NCI-H345 treated with DMSO at 0.1 percent for 48 hours (cell line): Measurements from ENCODE around the gene FLCN.

ENCODE experiments used
- DNase-seq: peaks from one replicate; lab custom pipeline; 2025; ENCODE audit not compliant: unreplicated experiment; lab: John Stamatoyannopoulos, UW

Gene FLCN

DNA sequence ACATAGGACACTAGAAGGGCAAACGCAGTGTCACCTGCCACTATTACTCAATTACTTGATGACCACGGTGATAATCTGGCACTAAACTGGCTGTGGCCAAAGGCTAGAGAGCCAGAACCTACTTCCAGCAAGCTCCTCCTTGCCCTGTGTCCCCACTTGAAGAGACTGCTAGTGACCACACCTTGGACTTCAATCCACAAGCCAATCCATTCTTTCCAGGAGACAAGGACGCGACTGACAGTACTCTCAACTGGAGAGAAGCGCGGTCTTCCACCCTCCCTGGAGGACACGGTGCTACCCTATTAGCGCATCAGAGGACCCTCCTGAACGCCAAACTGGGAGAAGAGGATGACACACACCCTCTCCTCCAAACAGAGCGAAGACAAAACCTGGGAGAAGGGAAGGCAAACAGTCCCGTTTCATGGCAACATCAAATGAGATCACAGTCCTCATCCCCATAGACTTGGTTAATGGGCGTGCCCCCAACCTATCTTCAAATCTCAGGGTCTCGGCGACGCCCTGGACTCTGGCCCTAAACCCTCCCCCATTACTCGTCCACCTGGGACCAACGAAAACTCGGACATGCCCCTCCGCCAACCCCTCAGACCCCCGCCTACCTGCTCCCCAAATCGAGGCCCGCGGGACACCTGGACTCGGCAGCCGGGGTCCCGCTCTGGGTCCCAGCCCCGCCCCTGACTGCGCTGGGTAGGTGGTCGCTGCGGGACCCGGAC is 508 bp downstream of the FLCN start:
- no peak for DNase-seq

DNA sequence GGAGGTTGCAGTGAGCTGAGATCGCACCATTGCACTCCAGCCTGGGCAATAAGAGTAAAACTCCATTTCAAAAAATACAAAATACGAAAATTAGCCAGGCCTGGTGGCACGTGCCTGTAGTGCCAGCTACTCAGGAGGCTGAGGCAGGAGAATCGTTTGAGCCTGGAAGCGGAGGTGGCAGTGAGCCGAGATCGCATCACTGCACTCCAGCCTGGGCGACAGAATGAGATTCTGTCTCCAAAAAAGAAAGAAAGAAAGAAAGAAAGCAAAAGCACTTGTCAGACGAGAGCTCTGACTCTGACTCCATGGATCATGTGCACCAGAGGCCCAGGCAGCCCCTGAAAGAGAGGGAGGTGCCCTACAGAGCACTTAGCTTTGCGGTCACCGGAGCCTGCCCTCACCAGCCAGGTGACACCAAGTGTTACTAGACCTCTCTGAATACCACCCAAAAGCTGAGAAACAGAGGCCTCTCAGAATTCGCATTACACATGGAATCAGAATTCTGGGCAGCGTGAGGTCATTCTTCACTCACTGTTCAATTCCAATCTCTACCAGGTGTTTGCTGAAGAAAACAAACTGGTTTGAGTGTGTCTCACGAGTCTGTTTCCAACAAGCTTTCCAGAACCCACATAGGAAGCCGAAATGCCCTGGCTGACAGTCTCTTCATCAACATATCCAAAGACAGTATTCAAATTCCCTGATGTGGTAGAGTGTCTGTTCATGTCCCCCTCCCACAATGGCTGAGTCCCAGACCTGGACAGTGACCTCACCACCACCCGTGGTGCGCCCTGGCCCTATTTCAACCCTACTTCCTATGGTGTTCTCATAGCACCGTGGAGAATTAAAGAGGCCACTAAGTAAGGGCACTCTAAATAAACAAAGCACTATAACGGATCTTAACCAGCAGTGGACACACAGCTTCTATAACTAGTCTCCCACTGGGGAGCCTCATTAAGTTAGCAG is 1.5 kb downstream of the FLCN start:
- no peak for DNase-seq

GRCh38 chr17:17232303-17232621 is 4.7 kb downstream of the FLCN start:
- no peak for DNase-seq

DNA sequence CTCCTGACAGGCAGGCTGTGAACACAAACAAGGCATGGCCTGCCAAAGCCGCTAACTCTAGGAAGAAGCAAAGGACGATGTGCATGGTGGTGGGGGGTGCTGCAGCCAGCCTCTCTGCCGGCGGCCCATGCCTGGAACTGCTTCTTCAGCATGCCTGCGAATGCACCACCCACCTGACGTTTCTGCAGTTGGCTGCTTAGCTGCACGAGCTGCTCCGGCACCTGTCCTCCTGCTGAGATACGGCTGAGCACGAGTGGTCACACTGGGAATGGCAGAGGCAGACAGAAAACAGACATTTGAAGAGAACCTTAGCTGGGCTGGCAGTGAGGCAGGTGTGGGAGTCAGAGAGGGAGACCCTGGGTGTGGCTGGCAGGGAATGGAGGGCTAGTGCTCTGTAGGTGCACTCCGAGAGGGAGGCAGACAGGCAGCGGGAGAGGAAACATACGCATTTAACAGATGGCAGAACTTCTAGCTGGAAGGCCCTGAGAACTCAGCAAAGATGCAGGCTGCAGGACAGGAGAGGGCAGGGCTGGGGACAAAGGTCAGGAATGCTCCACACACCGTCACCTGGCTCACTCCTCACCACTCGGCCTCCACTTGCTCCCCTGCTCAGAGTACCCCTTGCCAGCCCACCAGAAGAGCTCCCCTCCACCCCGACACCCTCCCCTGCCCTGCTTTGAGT is 5.2 kb downstream of the FLCN start:
- DNase-seq = no peak

DNA sequence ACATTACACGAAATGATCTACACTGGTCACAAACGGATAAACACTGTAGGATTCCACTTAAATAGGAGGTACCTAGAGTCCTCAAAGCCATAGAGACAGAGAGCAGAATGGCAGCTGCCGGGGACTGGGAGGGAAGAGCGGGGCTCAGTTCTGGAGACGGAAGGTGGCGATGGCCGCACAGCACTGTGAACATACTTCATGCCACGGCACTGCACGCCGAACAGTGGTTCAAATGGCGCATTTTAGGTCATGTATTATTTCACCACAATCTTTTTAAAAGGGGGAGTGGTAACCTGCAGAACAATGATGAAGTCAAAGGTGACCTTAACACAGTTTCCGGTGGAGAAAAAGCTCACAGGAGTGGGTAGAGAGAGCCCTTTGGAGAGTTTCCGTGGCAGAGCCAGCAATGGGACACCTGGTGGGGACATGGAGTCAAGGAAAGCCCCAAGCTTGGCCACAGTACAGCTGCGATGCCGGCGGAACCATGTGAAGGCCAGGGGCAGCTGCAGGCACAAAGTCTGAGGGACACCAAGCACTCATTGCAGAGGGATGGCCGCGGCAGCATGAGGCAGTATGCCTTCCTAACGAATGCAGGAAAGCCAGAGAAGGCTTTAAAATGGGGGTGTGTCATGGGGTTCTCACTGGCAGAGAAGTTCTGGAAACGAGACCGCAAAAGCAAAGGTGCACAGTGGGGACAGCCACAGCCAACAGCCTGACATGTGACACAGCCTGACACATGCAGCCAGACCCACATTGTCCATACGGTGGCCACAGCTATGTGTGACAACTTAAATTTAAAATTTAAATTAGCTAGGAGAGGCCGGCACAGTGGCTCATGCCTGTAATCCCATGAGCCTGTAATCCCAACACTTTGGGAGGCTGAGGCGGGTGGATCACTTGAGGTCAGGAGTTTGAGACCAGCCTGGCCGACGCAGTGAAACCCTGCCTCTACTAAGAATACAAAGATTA is 7.3 kb downstream of the FLCN start:
- no peak for DNase-seq

- no peak for DNase-seq
Observed at GRCh38 chr17:17228521-17229279, 8.3 kb downstream of the FLCN start.

GRCh38 chr17:17227608-17228520 is 9.1 kb downstream of the FLCN start:
- DNase-seq = no peak

DNA sequence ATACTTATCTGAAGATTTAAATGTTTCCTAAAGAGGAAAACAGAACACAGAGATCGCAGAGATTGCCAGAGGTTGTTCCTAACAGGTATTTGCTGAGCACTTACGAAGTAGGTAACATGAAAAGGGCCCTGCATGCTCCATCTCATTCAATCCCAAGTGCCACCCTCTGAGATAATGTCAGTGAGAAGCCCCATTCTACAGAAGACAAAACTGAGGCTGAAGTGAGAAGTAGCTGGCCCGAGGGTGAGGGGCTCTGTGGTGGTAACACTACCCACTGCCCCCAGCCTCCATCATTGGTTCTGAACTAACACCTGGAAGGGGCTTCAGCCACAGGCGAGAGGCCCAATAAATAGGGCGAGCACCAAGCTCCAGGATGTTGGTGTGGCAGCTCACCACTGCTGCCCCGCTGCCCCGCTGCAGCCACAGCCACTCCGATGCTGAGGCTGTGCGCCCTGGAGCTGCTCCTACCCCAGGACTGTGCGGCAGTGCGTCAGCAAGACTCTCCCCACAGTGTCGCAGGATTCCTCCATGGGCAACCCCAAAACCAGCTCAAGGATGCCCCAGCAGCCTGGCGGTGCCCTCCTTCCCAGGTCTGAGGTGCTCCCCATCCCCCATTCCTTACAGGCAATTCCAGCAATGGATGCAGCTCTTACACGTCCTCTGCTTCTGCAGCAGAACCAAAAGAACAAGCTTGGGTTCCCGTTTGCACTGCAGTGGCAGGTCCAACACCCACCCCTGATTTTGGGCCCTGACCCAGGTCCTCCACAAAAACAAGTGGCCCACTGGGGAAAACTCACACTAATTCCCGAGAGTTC is 10.3 kb downstream of the FLCN start:
- DNase-seq = no peak

DNA sequence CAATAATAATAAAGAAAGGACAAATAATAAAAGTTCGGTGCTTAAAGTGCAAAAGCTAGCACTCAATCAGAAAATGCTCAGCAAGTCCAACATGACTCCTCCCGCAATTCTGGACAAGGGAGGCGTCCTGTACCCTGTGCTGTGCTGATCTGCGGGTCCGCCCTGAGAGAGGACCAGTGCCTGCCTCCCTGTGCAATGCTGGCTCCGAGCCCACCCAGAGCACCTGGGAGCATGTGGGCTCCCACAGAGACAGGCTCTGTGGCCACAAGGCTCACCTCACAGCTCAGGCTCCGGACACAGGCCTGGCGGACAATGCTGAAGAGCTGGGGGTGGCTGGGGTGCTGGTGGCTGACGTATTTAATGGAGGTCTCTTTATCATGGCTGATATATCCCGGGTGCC is 11.1 kb downstream of the FLCN start:
- DNase-seq = no peak

- no peak for DNase-seq
Observed at GRCh38 chr17:17224137-17224536, 12.8 kb downstream of the FLCN start.

- DNase-seq = no peak
Observed at GRCh38 chr17:17223736-17224135, 13.2 kb downstream of the FLCN start.

GRCh38 chr17:17221329-17221728 is 15.6 kb downstream of the FLCN start:
- no peak for DNase-seq

- DNase-seq = no peak
Observed at GRCh38 chr17:17220529-17220928, 16.4 kb downstream of the FLCN start.

GRCh38 chr17:17217995-17218394 is 19.0 kb downstream of the FLCN start:
- no peak for DNase-seq

DNA sequence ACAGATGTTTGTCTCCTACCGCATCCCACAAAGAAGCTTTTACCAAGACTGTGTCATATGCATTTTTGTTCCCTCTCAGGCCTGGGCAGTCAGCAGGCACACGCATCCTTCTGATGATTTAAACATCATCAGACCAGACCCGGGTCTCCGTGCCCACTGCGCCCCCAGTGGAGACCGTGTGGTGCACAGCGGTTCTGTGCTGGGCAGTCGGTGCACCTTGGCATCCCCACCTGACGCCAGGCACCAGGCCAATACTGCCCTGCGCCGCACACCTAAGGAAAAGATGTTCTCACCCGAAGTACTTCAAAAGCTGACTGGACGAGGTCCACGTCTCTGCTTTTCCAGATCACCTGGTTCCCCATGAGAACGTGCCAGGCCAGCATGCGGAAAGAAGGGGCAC is 20.2 kb downstream of the FLCN start:
- no peak for DNase-seq

DNA sequence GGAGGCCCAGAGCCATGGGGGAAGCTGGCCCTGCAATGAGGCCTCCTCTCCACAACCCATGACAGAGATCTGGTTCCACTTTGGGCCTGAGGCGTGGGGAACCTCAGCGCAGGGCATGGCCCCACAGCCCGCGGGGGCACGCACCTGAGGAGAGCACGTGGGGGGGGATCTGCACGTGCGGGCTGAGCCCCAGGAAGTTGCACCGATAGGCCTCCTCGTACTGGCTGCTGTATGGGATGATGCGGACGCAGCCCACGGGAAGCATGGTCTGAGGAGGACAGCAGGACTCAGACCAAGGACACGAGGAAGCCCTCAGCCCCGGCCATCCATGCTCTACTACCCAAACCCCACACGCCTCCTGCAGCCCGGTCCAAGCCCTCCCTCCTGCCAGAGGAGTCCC is 20.7 kb downstream of the FLCN start:
- no peak for DNase-seq

DNA sequence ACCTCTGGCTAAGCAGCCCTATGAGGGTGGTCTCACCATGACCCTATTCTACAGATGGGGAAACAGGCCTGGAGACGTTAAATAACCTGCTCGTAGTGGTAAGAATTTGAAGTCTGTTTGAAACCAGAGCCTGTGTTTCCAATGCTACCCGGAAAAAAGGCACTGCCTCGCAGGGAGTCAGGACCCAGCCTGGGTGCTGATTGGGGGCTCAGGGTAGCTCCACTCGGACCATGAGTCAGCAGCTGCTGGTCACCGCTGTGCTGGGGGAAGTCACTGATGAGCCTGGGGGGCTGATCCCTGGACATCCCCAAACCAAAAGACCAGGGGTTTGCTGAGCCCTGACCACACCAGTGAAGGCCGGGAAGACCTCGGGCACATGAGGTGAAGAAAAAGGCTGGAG is 21.4 kb downstream of the FLCN start:
- DNase-seq = no peak
